Spinal cord (tissue), 4 donors: ENCODE measurements around the gene TRIM3. TPM values are rescaled to one million over a fixed set of nuclear protein-coding genes. Genes with fewer than 3 reads are reported as not detected.

ENCODE experiments used
- polyA plus RNA-seq, 2 donors: library from polyadenylated mRNA; unstranded; fragments of 120-200 nt; gene quantifications; one replicate each; pipeline ENCODE4 v1.2.1, GENCODE V29; 2013; ENCODE audit not compliant: insufficient read length in 2 of 2
- total RNA-seq, 2 donors: library from RNA; depleted of rRNA in 1 of 2; stranded (reverse); fragments of 120-200 nt in 1 of 2; fragments of >200 nt in 1 of 2; gene quantifications; one replicate each; pipeline versions ENCODE4 v1.2.3 to v1.2.4, GENCODE V29; 2013 to 2014

Gene TRIM3
- total and polyA plus RNA-seq, 4 donors: 28.2 to 67.7 (median 45.1) TPM

Other genes starting within 250 kb of the TRIM3 start
- 10 to 100 TPM; 14.6 to 30.1 TPM for gene FHIP1B, start 239.3 kb downstream of the TRIM3 start, total RNA-seq
- gene FHIP1B, start 239.3 kb downstream of the TRIM3 start, polyA plus RNA-seq: 10 to 100 TPM; 37.7 to 42.3 TPM
- under 1 TPM; 0.20 to 0.39 TPM for gene CNGA4, start 234.9 kb downstream of the TRIM3 start, total RNA-seq
- under 1 TPM; 0.68 to 0.78 TPM for gene CNGA4, start 234.9 kb downstream of the TRIM3 start, polyA plus RNA-seq
- gene CCKBR, start 214.1 kb downstream of the TRIM3 start, total RNA-seq: 1 to 10 TPM; 1.6 to 2.0 TPM
- gene CCKBR, start 214.1 kb downstream of the TRIM3 start, polyA plus RNA-seq: 1 to 10 TPM; 4.1 to 4.4 TPM
- gene CAVIN3, start 153.4 kb downstream of the TRIM3 start, total RNA-seq: 100 to 1,000 TPM in 1 of 2 donors, 10 to 100 TPM in 1; 19.1 to 107 TPM
- 10 to 100 TPM; 14.3 to 28.8 TPM for gene CAVIN3, start 153.4 kb downstream of the TRIM3 start, polyA plus RNA-seq
- gene SMPD1, start 83.5 kb downstream of the TRIM3 start, total RNA-seq: 10 to 100 TPM; 18.8 to 38.2 TPM
- gene SMPD1, start 83.5 kb downstream of the TRIM3 start, polyA plus RNA-seq: 10 to 100 TPM; 44.4 to 50.0 TPM
- gene APBB1, start 54.8 kb downstream of the TRIM3 start, total RNA-seq: 100 to 1,000 TPM; 117 to 154 TPM
- 100 to 1,000 TPM; 271 to 282 TPM for gene APBB1, start 54.8 kb downstream of the TRIM3 start, polyA plus RNA-seq
- 1 to 10 TPM in 1 of 2 donors, under 1 TPM in 1; 0.89 to 2.8 TPM for gene HPX, start 33.0 kb downstream of the TRIM3 start, total RNA-seq
- 10 to 100 TPM in 1 of 2 donors, 1 to 10 TPM in 1; 6.0 to 11.0 TPM for gene HPX, start 33.0 kb downstream of the TRIM3 start, polyA plus RNA-seq
- 10 to 100 TPM; 30.5 to 46.2 TPM for gene ARFIP2, start 7.4 kb upstream of the TRIM3 start, total RNA-seq
- 10 to 100 TPM; 58.3 to 66.4 TPM for gene ARFIP2, start 7.4 kb upstream of the TRIM3 start, polyA plus RNA-seq
- gene TIMM10B, start 7.6 kb upstream of the TRIM3 start, total RNA-seq: 10 to 100 TPM; 34.5 to 34.8 TPM
- 10 to 100 TPM; 29.9 to 31.2 TPM for gene TIMM10B, start 7.6 kb upstream of the TRIM3 start, polyA plus RNA-seq
- 10 to 100 TPM in 1 of 2 donors, 1 to 10 TPM in 1; 6.6 to 11.4 TPM for gene DNHD1, start 23.3 kb upstream of the TRIM3 start, total RNA-seq
- gene DNHD1, start 23.3 kb upstream of the TRIM3 start, polyA plus RNA-seq: 10 to 100 TPM; 12.9 to 22.7 TPM
- gene RRP8, start 129.7 kb upstream of the TRIM3 start, total RNA-seq: 10 to 100 TPM; 11.6 to 24.5 TPM
- gene RRP8, start 129.7 kb upstream of the TRIM3 start, polyA plus RNA-seq: 10 to 100 TPM; 16.8 to 17.3 TPM
- gene ILK, start 129.8 kb upstream of the TRIM3 start, total RNA-seq: 100 to 1,000 TPM in 1 of 2 donors, 10 to 100 TPM in 1; 87.6 to 175 TPM
- 100 to 1,000 TPM; 111 to 134 TPM for gene ILK, start 129.8 kb upstream of the TRIM3 start, polyA plus RNA-seq
- gene TAF10, start 138.3 kb upstream of the TRIM3 start, total RNA-seq: 10 to 100 TPM; 14.0 to 88.8 TPM
- gene TAF10, start 138.3 kb upstream of the TRIM3 start, polyA plus RNA-seq: 100 to 1,000 TPM in 1 of 2 donors, 10 to 100 TPM in 1; 83.4 to 103 TPM
- 10 to 100 TPM; 31.1 to 40.3 TPM for gene TPP1, start 145.5 kb upstream of the TRIM3 start, total RNA-seq
- 10 to 100 TPM; 73.1 to 81.2 TPM for gene TPP1, start 145.5 kb upstream of the TRIM3 start, polyA plus RNA-seq
- gene DCHS1, start 181.9 kb upstream of the TRIM3 start, total RNA-seq: 10 to 100 TPM; 29.1 to 43.6 TPM
- gene DCHS1, start 181.9 kb upstream of the TRIM3 start, polyA plus RNA-seq: 10 to 100 TPM; 38.8 to 42.8 TPM
- 10 to 100 TPM; 21.6 to 46.2 TPM for gene MRPL17, start 209.4 kb upstream of the TRIM3 start, total RNA-seq
- gene MRPL17, start 209.4 kb upstream of the TRIM3 start, polyA plus RNA-seq: 10 to 100 TPM; 47.4 to 53.8 TPM